ENCODE measurements around the gene RFC1. TPM values are rescaled to one million over a fixed set of nuclear protein-coding genes. Genes with fewer than 3 reads are reported as not detected.
"Not testable (repeated sequence)": the region's sequence is repeated elsewhere in the genome, so short reads cannot be mapped to it uniquely, and the experiment has no call there.

Gene RFC1
- total RNA-seq, 2 donors from 2014 or later: 28.2 to 28.7 TPM

GRCh38 chr4:39375478-39375877, 9.3 kb upstream of the RFC1 start:
- no peak for DNase-seq
- Histone ChIP-seq H3K4me3 (no peak overlapping the region), H3K27me3 (no peaks in the 10 kb centered on the region), H3K27ac (no peak overlapping the region), H3K4me1 (no peaks in the 10 kb centered on the region), H3K9me3 (no peaks in the 10 kb centered on the region), H3K9ac (ENCODE audit: low read depth in 2 of 2, low read length in 2 of 2) (no peak overlapping the region), H3K36me3 (no peaks in the 10 kb centered on the region)
- intact Hi-C loops (cut with DNase I): no loop called here
- TF ChIP-seq CTCF (IDR thresholded peaks at IDR 0.05): no peak

GRCh38 chr4:39371209-39371608, 5.0 kb upstream of the RFC1 start:
- intact Hi-C loops (cut with DNase I); H3K27ac ChIP-seq; DNase-seq; H3K9ac ChIP-seq (ENCODE audit: low read depth in 2 of 2, low read length in 2 of 2); H3K36me3 ChIP-seq; H3K4me1 ChIP-seq; H3K27me3 ChIP-seq; H3K9me3 ChIP-seq; H3K4me3 ChIP-seq: not testable (repeated sequence)

GRCh38 chr4:39369301-39369700, 3.1 kb upstream of the RFC1 start:
- Histone ChIP-seq H3K4me3 (no peak overlapping the region), H3K27me3 (no peaks in the 10 kb centered on the region), H3K9ac (ENCODE audit: low read depth in 2 of 2, low read length in 2 of 2) (no peak overlapping the region), H3K9me3 (no peaks in the 10 kb centered on the region), H3K4me1 (no peaks in the 10 kb centered on the region), H3K27ac (no peak overlapping the region), H3K36me3 (no peaks in the 10 kb centered on the region)
- TF ChIP-seq CTCF (IDR thresholded peaks at IDR 0.05): no peak
- DNase-seq: no peak
- intact Hi-C loops (cut with DNase I): no loop called here

- H3K9me3 ChIP-seq: no peaks in the 10 kb centered on the region
- H3K27ac ChIP-seq: no peak overlapping the region
- H3K4me1 ChIP-seq: no peaks in the 10 kb centered on the region
- H3K27me3 ChIP-seq: no peaks in the 10 kb centered on the region
- no peak for DNase-seq
- intact Hi-C loops (cut with DNase I): no loop called here
- no peak overlapping the region for H3K9ac ChIP-seq (ENCODE audit: low read depth in 2 of 2, low read length in 2 of 2)
- TF ChIP-seq CTCF (IDR thresholded peaks at IDR 0.05): no peak
- H3K36me3 ChIP-seq: no peaks in the 10 kb centered on the region
- no peak overlapping the region for H3K4me3 ChIP-seq
Measured at GRCh38 chr4:39367166-39367565, 1.0 kb upstream of the RFC1 start.

GRCh38 chr4:39365360-39365759, 802 bp downstream of the RFC1 start:
- no peak for DNase-seq
- peak overlapping the region; percentile 88 for H3K4me3 ChIP-seq
- no peaks in the 10 kb centered on the region for H3K36me3 ChIP-seq
- peak overlapping the region; percentile 69 for H3K27ac ChIP-seq
- peak overlapping the region; percentile 91 to 93 for H3K9ac ChIP-seq (ENCODE audit: low read depth in 2 of 2, low read length in 2 of 2)
- no peaks in the 10 kb centered on the region for H3K27me3 ChIP-seq
- intact Hi-C loops (cut with DNase I): no loop called here
- no peaks in the 10 kb centered on the region for H3K9me3 ChIP-seq
- TF ChIP-seq CTCF (IDR thresholded peaks at IDR 0.05): no peak
- H3K4me1 ChIP-seq: no peaks in the 10 kb centered on the region

GRCh38 chr4:39363773-39364393, 2.3 kb downstream of the RFC1 start:
- intact Hi-C loops (cut with DNase I): no loop called here
- no peak for DNase-seq
- H3K9ac ChIP-seq (ENCODE audit: low read depth in 2 of 2, low read length in 2 of 2): no peak overlapping the region
- H3K4me3 ChIP-seq: no peak overlapping the region
- no peaks in the 10 kb centered on the region for H3K4me1 ChIP-seq
- TF ChIP-seq CTCF (IDR thresholded peaks at IDR 0.05): no peak
- no peaks in the 10 kb centered on the region for H3K36me3 ChIP-seq
- H3K27ac ChIP-seq: no peak overlapping the region
- no peaks in the 10 kb centered on the region for H3K9me3 ChIP-seq
- H3K27me3 ChIP-seq: no peaks in the 10 kb centered on the region
